ENCODE results near the gene NDUFAF3.

DNA sequence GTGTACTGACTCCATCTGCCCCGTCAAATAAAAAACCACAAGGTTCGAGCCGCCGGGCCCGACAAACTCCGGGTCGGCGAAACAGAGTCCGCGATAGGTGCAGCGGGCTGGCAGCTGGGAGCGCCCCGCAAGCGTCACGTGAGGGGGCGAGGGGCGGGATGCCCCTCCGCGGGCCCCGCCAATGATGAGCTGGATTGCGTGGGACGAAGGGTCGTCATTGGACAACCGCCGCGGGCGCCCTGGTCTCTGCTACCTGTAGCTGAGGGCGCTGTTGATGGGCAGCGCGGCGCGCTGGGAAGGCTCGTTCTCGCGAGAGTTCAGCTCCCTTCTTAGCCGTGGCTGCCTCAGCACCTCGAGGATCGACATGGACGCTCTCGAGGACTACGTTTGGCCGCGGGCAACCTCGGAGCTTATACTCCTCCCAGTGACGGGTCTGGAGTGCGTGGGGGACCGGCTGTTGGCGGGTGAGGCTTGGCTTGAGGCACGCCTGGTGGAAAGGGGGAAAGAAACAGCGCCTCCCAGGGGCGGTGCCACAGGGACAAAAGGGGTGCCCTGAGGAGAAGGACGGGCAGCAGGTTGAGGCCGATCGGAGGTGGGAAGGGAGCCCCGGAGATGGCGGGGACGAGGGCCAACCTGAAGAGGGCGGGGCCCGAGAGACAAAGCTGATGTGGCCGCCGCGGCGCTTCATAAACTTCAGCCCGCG lies 14.7 kb upstream of the NDUFAF3 start, which contains the start of gene WDR6:
- TF ChIP-seq, protein P1, sequence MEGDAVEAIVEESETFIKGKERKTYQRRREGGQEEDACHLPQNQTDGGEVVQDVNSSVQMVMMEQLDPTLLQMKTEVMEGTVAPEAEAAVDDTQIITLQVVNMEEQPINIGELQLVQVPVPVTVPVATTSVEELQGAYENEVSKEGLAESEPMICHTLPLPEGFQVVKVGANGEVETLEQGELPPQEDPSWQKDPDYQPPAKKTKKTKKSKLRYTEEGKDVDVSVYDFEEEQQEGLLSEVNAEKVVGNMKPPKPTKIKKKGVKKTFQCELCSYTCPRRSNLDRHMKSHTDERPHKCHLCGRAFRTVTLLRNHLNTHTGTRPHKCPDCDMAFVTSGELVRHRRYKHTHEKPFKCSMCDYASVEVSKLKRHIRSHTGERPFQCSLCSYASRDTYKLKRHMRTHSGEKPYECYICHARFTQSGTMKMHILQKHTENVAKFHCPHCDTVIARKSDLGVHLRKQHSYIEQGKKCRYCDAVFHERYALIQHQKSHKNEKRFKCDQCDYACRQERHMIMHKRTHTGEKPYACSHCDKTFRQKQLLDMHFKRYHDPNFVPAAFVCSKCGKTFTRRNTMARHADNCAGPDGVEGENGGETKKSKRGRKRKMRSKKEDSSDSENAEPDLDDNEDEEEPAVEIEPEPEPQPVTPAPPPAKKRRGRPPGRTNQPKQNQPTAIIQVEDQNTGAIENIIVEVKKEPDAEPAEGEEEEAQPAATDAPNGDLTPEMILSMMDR (IDR thresholded peaks at IDR 0.05; ENCODE audit: insufficient read depth, low read length, poor library complexity, severe bottlenecking) = peak; percentile 36
- TF ChIP-seq EZH2phosphoT487 (conservative IDR thresholded peaks at IDR 0.05; ENCODE audit: low read length) = no peak

Measured in SU-DHL-6 (cell line).